Fibroblast of skin of abdomen (primary cell): ENCODE results near the gene MYO1A. TPM values are rescaled to one million over a fixed set of nuclear protein-coding genes. Genes with fewer than 3 reads are reported as not detected.

Experiments used
- DNase-seq: peaks from one replicate; pipeline ENCODE4 v3.0.0-alpha.2; 2013
- polyA plus RNA-seq, 2 experiments: library from polyadenylated mRNA; unstranded; fragments of 120-200 nt; gene quantifications; one replicate each; pipeline ENCODE4 v1.2.1, GENCODE V29; 2013; ENCODE audit not compliant: insufficient read length in 2 of 2

Gene MYO1A
- polyA plus RNA-seq (2013, experiment 1 of 2; ENCODE audit: insufficient read length) = not detected
- polyA plus RNA-seq (2013, experiment 2 of 2; ENCODE audit: insufficient read length) = 0.17 TPM

- no peak for DNase-seq
These were observed at the start of gene MYO1A for GRCh38 chr12:57049890-57050289. Gene MYO1A, minus strand, starts transcription at chr12:57050129. Its CDS starts 1,806 bp downstream, at chr12:57048323.

DNA sequence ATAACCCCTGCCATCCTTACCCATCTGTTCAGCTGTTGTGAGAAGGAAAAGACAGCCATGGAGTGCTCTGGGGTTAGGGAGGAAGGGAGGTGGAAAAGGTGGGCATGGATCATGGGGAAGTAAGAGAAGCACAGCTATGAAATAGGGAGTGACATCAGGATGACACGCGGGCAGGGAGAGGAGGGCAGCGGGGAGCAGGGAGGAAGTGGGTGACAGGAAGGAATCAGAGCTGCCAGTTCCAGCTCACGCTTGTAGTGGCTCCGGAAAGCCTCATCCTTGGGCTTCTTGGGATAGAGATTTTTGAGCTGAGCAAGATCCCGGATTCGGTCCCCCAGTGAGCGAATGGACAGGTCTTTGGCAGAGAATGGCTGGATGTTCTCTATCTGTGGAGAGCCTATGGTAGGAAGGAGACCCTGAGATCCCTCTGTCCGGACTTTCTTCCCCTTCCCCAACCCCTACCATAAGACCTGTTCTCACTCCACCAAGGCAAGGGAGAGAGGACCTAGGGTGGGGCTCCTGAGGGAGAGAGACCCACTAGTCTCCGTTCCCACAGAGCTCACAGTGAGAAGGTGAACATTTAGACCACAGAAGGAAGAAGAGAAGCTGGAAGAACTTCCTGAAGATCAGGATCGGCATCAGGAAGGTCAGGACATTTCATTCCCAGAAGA, 49.3 kb upstream of the MYO1A start:
- no peak for DNase-seq

DNA sequence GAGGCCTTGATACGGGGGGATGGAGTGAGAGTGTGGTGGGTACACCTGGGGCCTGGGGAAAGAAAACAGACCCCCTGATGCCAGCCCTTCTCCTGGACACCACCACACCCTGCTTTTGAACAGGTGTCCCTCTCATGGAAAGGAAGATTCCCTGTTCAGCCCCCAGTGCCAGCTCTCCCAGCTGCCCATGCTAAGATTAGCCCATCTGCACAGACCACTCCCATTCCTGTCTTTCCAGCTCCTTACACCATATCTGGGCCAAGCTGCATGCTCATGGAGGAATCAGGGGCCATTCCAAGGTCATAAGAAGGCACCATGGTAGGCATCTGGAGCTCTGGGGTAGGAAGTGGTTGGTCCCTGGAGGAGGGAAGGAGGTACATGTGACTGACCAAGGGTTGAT, 48.6 kb upstream of the MYO1A start:
- DNase-seq = no peak

- no peak for DNase-seq
These were observed 47.6 kb upstream of the MYO1A start for GRCh38 chr12:57097554-57097835.

- DNase-seq = no peak
These were observed 47.0 kb upstream of the MYO1A start for GRCh38 chr12:57096748-57097553.

GRCh38 chr12:57096099-57096572, 46.2 kb upstream of the MYO1A start:
- no peak for DNase-seq

GRCh38 chr12:57095440-57095839, 45.5 kb upstream of the MYO1A start:
- DNase-seq = no peak

GRCh38 chr12:57094208-57095160, 44.6 kb upstream of the MYO1A start:
- DNase-seq = no peak

GRCh38 chr12:57093415-57094207, 43.7 kb upstream of the MYO1A start:
- peak; percentile 88 for DNase-seq

DNA sequence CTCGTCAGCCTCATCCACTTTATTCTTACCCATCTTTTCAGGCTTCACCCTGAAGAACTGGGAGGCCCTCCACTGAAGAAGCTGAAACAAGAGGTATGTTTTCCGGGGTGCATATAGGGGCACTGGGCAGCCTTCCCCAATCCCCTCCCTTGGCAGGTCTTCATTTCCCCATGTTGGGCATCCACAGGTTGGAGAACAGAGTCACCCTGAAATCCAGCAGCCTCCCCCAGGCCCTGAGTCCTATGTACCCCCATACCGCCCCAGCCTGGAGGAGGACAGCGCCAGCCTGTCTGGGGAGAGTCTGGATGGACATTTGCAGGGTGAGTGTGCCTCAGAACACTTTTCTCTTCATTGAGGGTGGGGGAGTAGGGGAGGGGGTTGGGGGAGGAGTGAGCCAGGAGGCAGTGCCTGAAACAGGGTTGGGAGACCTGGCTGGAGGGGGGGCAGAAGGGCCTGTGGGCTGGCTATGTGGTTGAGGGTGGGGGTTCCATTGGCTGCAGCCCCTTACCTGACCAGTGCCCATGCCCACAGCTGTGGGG, 43.0 kb upstream of the MYO1A start:
- DNase-seq = no peak

DNA sequence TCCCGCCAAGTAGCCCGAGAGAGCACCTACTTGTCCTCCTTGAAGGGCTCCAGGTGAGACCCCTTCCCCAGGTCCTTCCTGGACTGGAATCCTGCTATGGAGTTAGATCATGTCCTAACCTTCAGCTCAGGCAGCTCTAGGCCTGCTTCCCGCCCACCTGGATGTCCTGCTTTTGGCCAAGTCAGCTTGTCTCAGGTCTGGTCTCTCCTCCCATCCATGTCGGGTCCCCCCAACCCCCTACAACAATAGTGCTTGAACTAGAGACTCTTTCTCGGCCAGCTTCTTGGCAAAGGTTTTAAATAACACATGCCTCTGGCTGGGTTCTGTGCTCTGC, 42.6 kb upstream of the MYO1A start:
- no peak for DNase-seq

DNA sequence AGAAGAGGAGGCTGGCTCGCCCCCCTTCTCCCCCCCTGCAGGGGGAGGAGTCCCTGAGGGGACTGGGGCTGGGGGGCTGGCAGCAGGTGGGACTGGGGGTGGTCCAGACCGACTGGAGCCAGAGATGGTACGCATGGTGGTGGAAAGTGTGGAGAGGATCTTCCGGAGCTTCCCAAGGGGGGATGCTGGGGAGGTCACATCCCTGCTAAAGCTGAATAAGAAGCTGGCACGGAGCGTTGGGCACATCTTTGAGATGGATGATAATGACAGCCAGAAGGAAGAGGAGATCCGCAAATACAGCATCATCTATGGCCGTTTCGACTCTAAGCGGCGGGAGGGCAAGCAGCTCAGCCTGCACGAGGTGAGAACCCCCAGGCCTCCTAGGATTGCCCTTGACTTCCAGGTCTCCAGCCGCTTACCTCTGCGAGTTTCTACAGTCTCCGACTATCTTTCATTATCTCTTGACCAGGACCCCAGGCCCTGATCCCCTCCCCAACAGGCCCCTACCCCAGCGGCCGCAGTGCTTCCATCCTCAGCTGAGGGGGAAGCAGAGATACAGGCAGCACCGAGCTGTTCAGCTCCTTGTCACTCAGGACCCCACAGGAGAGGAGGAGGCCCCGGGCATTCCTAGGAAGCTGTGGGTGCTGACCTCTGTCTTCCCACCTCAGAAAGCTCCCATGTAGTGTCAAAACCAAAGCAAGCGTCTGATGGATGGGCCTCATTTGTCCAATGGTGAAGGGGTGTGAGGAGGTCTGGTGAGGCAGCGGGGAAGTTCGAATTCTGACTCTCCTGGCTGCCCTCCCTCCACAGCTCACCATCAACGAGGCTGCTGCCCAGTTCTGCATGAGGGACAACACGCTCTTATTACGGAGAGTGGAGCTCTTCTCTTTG, 42.0 kb upstream of the MYO1A start:
- no peak for DNase-seq

DNA sequence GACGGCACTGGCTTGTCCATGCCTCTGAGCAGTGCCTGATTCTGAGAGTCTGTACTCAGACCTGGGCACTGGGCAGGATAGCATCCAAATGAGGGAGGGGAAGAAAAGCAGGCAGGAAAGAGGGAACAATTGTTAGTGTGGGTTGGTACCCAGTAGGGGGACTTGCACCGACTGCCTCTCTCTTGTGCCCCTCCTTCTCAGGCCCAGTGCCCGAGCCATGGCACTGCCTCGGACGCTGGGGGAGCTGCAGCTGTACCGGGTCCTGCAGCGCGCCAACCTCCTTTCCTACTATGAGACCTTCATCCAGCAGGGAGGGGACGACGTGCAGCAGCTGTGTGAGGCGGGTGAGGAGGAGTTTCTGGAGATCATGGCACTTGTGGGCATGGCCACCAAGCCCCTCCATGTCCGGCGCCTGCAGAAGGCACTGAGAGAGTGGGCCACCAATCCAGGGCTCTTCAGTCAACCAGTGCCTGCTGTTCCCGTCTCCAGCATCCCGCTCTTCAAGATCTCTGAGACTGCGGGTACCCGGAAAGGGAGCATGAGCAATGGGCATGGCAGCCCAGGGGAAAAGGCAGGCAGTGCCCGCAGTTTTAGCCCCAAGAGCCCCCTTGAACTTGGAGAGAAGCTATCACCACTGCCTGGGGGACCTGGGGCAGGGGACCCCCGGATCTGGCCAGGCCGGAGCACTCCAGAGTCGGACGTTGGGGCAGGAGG, 41.2 kb upstream of the MYO1A start:
- DNase-seq = no peak

- no peak for DNase-seq
These were observed 40.6 kb upstream of the MYO1A start for GRCh38 chr12:57090490-57090889.

DNA sequence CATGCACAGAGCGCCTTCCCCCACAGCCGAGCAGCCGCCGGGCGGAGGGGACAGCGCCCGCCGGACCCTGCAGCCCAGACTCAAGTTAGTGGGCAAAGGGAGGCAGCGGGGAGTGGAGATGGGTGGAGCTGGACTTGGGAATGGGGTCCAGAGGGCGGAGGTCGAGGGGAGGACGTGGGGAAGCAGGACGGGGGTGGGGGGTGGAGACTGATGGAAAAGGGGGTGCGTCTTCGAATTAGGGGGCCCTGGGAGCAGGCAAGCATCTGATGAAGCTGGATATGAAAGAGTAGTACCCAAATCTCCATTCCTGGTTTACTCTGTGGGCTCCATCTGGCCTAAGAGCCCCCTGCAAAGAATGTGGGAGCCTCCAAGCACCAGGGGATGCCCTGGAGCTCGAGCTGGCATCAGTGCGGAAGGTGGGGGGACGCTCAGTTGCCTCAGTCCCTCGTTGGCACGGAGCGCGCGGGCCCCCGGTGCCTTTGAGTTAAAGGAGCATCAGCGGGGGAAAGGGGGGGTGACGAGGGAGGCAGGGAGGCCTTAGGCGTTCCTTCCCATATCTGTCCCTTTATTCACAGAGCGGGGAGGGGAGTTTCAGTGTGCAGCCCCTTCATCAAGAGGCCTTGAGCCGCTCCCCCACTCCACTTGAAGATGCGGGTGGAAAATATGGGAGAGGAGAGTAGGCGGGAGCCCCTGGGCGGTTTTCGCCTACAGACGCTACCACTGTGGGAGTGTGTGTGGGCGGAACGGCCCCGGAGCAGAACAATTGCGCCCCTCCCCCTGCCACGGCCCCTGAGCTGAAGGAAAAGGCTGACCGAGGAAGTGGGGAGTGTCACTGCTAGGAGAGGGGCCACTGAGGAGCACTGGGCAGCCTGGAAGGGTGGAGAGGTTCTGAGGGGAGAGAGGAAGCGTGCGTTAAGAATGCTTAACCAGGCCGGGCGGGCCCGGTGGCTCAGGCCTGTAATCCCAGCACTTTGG, 39.6 kb upstream of the MYO1A start:
- DNase-seq = peak; percentile 62

DNA sequence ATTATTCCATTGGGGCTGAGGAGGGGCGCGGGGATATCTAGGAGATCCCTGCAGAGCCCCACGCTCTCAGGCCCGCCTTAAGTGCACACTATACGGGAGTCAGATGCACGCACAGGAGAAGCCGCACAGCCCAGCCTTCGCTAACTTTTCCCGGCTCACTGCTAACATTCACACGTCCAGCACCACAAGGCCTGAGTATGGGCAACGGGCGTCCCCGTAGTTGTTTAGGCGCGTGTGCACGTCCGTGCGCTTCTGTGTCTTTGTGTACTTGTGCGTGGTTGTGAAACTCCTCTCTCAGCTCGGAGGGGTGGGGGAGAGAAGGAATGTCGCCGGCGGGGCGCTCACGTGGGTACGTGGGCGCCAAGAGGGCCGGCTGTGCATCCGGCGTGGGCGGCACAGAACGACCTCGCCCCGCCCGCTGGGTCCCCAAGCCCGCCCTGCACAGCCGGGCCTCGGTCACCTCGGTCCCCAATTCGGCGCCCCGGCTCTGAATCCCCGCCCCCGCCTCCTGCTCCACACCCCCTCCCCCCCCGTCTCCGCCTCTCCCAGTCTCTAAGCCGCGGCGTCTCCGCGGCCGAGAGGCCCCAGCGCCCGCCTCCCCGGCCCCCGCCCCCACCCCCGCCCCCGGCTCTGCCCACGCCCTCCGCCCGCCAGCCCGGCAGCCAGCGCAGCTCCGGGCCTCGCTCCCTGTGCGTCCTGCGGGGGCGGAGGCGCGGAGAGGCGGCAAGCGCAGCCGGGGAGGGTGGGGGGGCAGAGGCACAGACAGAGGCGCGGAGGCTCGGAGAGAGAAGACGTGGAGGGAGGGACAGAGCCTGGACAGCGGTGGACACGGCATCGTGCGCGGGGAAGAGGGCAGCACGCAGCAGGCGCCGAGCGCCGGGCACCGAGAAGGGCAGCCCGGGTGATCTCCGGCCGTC, 38.7 kb upstream of the MYO1A start, which contains the start of gene NAB2:
NAB2 (plus strand) TSS at position 761 of the 917 bp plus-strand sequence. CDS start 158 bp downstream, outside the sequence.
- peak; percentile 98 for DNase-seq

- DNase-seq = peak; percentile 99
These were observed 37.9 kb upstream of the MYO1A start for GRCh38 chr12:57087691-57088353.
